Vagina (tissue), 2 donors: Measurements from ENCODE around the gene PPP1CC. TPM values are rescaled to one million over a fixed set of nuclear protein-coding genes. Genes with fewer than 3 reads are reported as not detected.

Source experiments
- DNase-seq, 2 donors: peaks; one replicate each; pipeline ENCODE4 v3.0.0-alpha.2; 2017; ENCODE audit errors: extremely low spot score in 2 of 2
- H3K27ac ChIP-seq: fragments of 200-600 bp; sonication (generic); one replicate; pipeline ENCODE4 v1.5.1; 2019
- H3K27me3 ChIP-seq: fragments of 200-600 bp; sonication (generic); one replicate; pipeline ENCODE4 v1.5.1; 2019
- H3K36me3 ChIP-seq, 2 donors: fragments of 200-600 bp; sonication (generic); one replicate each; pipeline ENCODE4 v1.5.1; 2017 to 2019
- H3K4me1 ChIP-seq: fragments of 200-600 bp; sonication (generic); one replicate; pipeline ENCODE4 v1.5.1; 2019
- H3K4me3 ChIP-seq, 2 donors: fragments of 200-600 bp; sonication (generic); 1 replicate in 1 of 2; 2 replicates in 1 of 2; pipeline ENCODE4 v1.5.1; 2016 to 2019
- H3K9me3 ChIP-seq: fragments of 200-600 bp; sonication (generic); one replicate; pipeline ENCODE4 v1.5.1; 2019
- POLR2A ChIP-seq, 2 donors: fragments of 450-650 bp; IDR thresholded peaks; one replicate each; pipeline ENCODE4 v1.6.1; 2017; ENCODE audit warnings: antibody characterized with exemption in 2 of 2, mild to moderate bottlenecking in 2 of 2, moderate library complexity in 2 of 2
- POLR2AphosphoS5 ChIP-seq, 2 donors: sonication (generic); formaldehyde crosslinking; IDR thresholded peaks; one replicate each; pipeline ENCODE4 v1.9.0; 2017; ENCODE audit warnings: antibody characterized with exemption in 2 of 2, mild to moderate bottlenecking in 2 of 2, low read depth in 1 of 2; ENCODE audit not compliant: insufficient read depth in 1 of 2
- intact Hi-C: fragments of 100-400 bp; cut with DNase I; formaldehyde crosslinking; loops from one replicate; pipeline ENCODE4 v1.15.1; 2023
- total RNA-seq: library from RNA; depleted of rRNA; stranded (reverse); fragments of >200 nt; gene quantifications from one replicate; pipeline ENCODE4 v1.2.3, GENCODE V29; 2016
- TF ChIP-seq, protein P1 (sequence below), 3 experiments: fragments of 450-650 bp in 2 of 3; fragments of 200-600 bp in 1 of 3; sonication (generic) in 1 of 3; IDR thresholded peaks; one replicate each; pipeline ENCODE4 v1.5.1; 2017 to 2019; ENCODE audit warnings: antibody characterized with exemption in 3 of 3, mild to moderate bottlenecking in 2 of 3, moderate library complexity in 2 of 3

Gene PPP1CC
- total RNA-seq, 1 donor from 2014 or later, result 87.9 TPM

DNA sequence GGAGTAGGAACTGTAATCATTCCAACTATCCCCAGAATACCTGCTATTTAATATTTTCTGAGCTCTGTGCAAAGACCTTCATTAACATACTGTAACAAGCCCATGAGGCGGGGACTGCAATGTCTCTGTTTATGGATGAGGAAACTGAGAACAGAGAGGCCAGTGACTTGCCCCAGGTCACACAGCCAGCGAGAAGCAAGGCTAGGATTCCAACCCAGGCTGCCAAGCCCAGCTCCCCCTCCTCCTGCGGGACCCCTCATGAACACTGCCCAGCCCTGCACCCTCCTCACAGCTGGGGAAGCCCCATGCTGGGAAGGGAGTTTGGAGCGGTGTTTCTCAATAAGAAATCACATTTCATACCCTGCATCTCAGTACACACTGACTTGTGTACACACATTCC lies 64.7 kb downstream of the PPP1CC start:
- no peak for DNase-seq
- Histone ChIP-seq H3K9me3 (no peaks in the 10 kb centered on the region), H3K27ac (no peak overlapping the region), H3K4me3 (no peak overlapping the region), H3K36me3 (no peaks in the 10 kb centered on the region), H3K27me3 (no peaks in the 10 kb centered on the region), H3K4me1 (no peaks in the 10 kb centered on the region)
- intact Hi-C loops, result no loop called here
- TF ChIP-seq POLR2A (IDR thresholded peaks at IDR 0.05), result no peak
- no peak for TF ChIP-seq POLR2AphosphoS5 (IDR thresholded peaks at IDR 0.05; ENCODE audit: insufficient read depth in 1 of 2, low read depth in 1 of 2)
- TF ChIP-seq, protein P1, sequence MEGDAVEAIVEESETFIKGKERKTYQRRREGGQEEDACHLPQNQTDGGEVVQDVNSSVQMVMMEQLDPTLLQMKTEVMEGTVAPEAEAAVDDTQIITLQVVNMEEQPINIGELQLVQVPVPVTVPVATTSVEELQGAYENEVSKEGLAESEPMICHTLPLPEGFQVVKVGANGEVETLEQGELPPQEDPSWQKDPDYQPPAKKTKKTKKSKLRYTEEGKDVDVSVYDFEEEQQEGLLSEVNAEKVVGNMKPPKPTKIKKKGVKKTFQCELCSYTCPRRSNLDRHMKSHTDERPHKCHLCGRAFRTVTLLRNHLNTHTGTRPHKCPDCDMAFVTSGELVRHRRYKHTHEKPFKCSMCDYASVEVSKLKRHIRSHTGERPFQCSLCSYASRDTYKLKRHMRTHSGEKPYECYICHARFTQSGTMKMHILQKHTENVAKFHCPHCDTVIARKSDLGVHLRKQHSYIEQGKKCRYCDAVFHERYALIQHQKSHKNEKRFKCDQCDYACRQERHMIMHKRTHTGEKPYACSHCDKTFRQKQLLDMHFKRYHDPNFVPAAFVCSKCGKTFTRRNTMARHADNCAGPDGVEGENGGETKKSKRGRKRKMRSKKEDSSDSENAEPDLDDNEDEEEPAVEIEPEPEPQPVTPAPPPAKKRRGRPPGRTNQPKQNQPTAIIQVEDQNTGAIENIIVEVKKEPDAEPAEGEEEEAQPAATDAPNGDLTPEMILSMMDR (IDR thresholded peaks at IDR 0.05), result no peak

DNA sequence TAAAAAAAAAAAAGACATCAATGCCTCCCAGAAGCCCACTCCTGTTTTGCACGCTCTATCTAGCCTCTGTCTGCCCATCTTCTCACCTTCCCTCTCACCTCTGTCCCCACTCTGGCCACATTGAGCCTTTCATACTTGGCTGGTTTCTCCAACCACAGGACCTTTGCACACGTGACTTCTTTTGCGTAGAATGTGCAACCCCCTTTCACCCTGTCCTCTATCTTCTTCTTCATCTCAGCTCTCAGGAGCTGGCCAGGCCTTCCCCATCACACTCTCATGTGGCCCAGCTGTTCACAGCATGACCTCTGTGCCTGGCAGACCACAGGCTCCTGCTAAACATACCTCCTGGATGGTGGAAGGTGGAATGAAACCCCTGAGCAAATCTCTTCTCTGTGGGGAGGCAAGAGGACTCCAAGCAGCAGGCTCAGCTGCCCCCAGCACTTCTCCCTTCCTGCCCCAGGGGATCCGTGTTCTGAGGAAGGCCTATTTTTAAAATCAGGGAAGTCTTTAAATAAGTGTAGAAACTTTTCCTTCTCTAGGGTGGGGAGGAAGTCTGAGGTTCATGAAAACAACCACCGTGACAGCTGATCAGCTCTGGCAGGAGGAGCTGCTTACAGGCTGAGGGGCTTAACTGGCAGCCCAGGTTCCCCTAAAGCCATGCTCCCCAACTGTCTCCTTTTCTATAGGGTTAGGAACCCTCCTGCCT lies 65.3 kb downstream of the PPP1CC start:
- no peak for DNase-seq
- Histone ChIP-seq H3K9me3 (no peaks in the 10 kb centered on the region), H3K27ac (no peak overlapping the region), H3K4me3 (no peak overlapping the region), H3K27me3 (no peaks in the 10 kb centered on the region), H3K36me3 (no peaks in the 10 kb centered on the region), H3K4me1 (no peaks in the 10 kb centered on the region)
- intact Hi-C loops, result no loop called here
- TF ChIP-seq POLR2AphosphoS5 (IDR thresholded peaks at IDR 0.05; ENCODE audit: insufficient read depth in 1 of 2, low read depth in 1 of 2), result no peak
- TF ChIP-seq POLR2A (IDR thresholded peaks at IDR 0.05), result no peak
- TF ChIP-seq, protein P1 (IDR thresholded peaks at IDR 0.05), result no peak

DNA sequence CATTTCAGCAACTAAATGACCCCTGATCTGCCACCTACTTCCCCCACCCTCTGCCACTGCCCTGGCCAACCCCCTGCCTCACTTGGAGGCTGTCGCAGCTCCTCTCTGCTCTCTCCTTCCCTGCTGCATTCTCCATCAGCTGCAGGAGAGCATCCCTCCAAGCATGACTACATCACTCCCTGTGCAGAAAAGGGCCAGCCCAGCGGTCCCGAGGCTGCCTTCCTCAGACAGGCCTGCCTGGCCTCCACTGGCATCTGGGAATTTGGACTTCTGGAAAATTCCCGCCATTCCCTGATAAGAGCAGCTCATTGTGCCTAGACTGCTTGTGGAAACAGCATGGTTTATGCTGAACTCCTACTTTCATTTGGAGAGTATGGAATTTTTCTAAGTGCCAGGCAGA lies 66.5 kb downstream of the PPP1CC start:
- intact Hi-C loops, result no loop called here
- DNase-seq, result no peak
- Histone ChIP-seq H3K36me3 (no peaks in the 10 kb centered on the region), H3K4me3 (no peak overlapping the region), H3K9me3 (no peaks in the 10 kb centered on the region), H3K27ac (no peak overlapping the region), H3K27me3 (no peaks in the 10 kb centered on the region), H3K4me1 (no peaks in the 10 kb centered on the region)
- TF ChIP-seq, protein P1 (IDR thresholded peaks at IDR 0.05), result no peak
- TF ChIP-seq POLR2AphosphoS5 (IDR thresholded peaks at IDR 0.05; ENCODE audit: insufficient read depth in 1 of 2, low read depth in 1 of 2) (no peak), POLR2A (IDR thresholded peaks at IDR 0.05) (no peak)

DNA sequence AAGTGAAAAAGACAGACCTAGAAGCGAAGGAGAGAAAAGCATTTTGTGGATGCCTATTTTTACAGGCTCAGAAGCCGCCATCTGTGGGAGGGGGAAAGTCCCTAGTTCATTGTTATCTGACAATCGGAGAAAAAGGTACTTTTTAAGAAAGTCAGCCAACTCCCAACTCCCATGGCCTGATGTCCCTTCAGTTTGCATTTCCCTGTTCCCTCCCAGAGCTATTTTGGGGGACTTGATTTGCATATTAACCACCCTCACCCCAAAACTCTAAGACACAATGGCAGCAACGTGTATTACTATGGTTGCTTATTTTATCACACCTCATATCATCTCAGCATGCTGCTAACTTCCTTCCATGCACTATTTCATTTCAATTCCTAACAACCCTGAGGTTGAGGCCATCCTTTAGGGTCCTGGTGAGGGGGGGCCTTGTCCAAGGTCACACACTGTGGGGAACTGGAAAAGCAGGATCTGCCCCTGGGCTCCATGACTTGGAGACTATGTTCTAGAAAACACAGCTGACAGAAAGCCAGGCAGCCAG lies 72.5 kb downstream of the PPP1CC start:
- peaks cover 5% of the 10 kb centered on the region for H3K9me3 ChIP-seq
- TF ChIP-seq POLR2AphosphoS5 (IDR thresholded peaks at IDR 0.05; ENCODE audit: insufficient read depth in 1 of 2, low read depth in 1 of 2), result no peak
- TF ChIP-seq, protein P1 (IDR thresholded peaks at IDR 0.05), result no peak
- TF ChIP-seq POLR2A (IDR thresholded peaks at IDR 0.05), result no peak
- intact Hi-C loops, result no loop called here

More for the DNA sequence above, 72.5 kb downstream of the PPP1CC start:
- no peak for DNase-seq
- H3K27ac ChIP-seq, result no peak overlapping the region
- H3K4me1 ChIP-seq, result no peaks in the 10 kb centered on the region
- H3K4me3 ChIP-seq, result no peak overlapping the region
- no peaks in the 10 kb centered on the region for H3K36me3 ChIP-seq
- H3K27me3 ChIP-seq, result no peaks in the 10 kb centered on the region

Other genes starting within 250 kb of the PPP1CC start
- gene VPS29, start 240.8 kb downstream of the PPP1CC start, total RNA-seq, result 74.9 TPM
- not detected for gene RAD9B, start 240.6 kb downstream of the PPP1CC start, total RNA-seq
- 43.0 TPM for gene PPTC7, start 159.6 kb downstream of the PPP1CC start, total RNA-seq
- 31.4 TPM for gene TCTN1, start 128.8 kb downstream of the PPP1CC start, total RNA-seq
- gene HVCN1, start 53.8 kb downstream of the PPP1CC start, total RNA-seq, result 7.6 TPM
- not detected for gene CCDC63, start 104.1 kb upstream of the PPP1CC start, total RNA-seq
- gene MYL2, start 177.7 kb upstream of the PPP1CC start, total RNA-seq, result not detected